RWPE2 (cell line): ENCODE measurements around the gene FAM43B.

Source experiments
- ATAC-seq: fragments of 200-7000 bp; cut with Tn5 transposase; 3 replicates; pipeline ENCODE4 v1.9.1; 2021; ENCODE audit warnings: low read depth
- DNase-seq: peaks from one replicate; pipeline ENCODE4 v3.0.0-alpha.2; 2020; ENCODE audit warnings: low spot score
- H3K27ac ChIP-seq: fragments of 450-650 bp; 2 replicates; pipeline ENCODE4 v1.5.1; 2017; ENCODE audit warnings: mild to moderate bottlenecking; ENCODE audit not compliant: poor library complexity, severe bottlenecking
- H3K27me3 ChIP-seq: fragments of 250-450 bp; sonication (Bioruptor Pico); 2 replicates; pipeline ENCODE4 v1.5.1; 2021; ENCODE audit warnings: mild to moderate bottlenecking, moderate library complexity; ENCODE audit not compliant: insufficient read depth, poor library complexity, severe bottlenecking
- H3K36me3 ChIP-seq: fragments of 250-450 bp; sonication (Bioruptor Pico); 2 replicates; pipeline ENCODE4 v1.5.1; 2020; ENCODE audit warnings: low read depth, mild to moderate bottlenecking, moderate library complexity
- H3K4me1 ChIP-seq: fragments of 250-450 bp; sonication (Bioruptor Pico); 2 replicates; pipeline ENCODE4 v1.5.1; 2021; ENCODE audit warnings: mild to moderate bottlenecking, moderate library complexity; ENCODE audit not compliant: insufficient read depth, poor library complexity, severe bottlenecking
- H3K4me3 ChIP-seq: fragments of 250-450 bp; sonication (Bioruptor Pico); 2 replicates; pipeline ENCODE4 v1.5.1; 2021; ENCODE audit warnings: mild to moderate bottlenecking, moderate library complexity; ENCODE audit not compliant: severe bottlenecking
- H3K9me3 ChIP-seq: fragments of 250-450 bp; sonication (Bioruptor Pico); 2 replicates; pipeline ENCODE4 v1.5.1; 2021; ENCODE audit warnings: mild to moderate bottlenecking, moderate library complexity; ENCODE audit not compliant: severe bottlenecking
- CTCF ChIP-seq: fragments of 450-650 bp; IDR thresholded peaks from one replicate; pipeline ENCODE4 v1.5.1; 2017; ENCODE audit warnings: mild to moderate bottlenecking, moderate library complexity; ENCODE audit not compliant: poor library complexity, severe bottlenecking

Gene FAM43B

DNA sequence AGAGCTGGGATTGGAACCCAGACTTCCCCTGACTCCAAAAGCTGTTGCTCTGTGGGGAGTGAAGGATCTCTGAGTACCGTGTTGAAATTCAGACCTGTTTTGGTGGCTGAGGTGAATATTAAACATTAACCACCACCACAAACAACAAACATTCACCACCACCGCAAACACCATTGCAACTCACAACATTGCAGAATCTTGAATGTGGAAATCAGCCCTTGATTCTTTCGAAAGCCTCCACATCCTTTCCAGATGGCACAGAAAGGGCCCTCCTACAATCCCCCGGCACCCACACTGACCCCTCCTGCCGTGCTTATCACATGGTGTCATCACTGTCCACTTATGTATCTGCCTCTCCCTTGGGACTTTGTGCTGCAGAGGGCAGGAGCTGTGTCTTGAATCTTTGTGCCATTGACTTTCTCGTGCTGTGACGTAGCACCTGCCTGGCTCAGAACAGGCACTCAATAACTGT lies 38.0 kb downstream of the FAM43B start:
- Histone ChIP-seq H3K4me1 (no peaks in the 10 kb centered on the region), H3K36me3 (peaks cover 4% of the 10 kb centered on the region; the same call in 1 of the 2 replicates), H3K4me3 (peak overlapping the region; percentile 44), H3K27me3 (no peaks in the 10 kb centered on the region), H3K9me3 (no peaks in the 10 kb centered on the region), H3K27ac (peak overlapping the region; percentile 74)
- DNase-seq (no peak), ATAC-seq (no peak)
- no peak for TF ChIP-seq CTCF

DNA sequence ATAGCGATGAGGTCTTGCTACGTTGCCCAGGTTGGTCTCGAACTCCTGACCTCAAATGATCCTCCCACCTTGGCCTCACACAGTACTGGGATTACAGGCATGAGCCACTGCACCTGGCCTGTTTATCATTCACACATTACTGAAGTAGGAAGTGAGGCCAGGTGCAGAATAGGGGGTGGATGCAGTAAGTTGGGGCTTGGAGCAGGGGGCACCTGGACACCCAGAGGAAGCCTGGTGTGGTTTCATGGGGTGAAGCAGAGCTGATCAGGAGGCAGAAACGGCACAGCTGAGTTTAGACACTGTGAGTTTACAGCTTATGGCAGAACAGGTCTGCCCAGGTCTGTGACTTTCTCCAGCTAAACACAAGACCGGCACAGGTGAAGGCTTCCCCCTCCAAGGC lies 41.4 kb downstream of the FAM43B start:
- ATAC-seq (no peak), DNase-seq (no peak)
- Histone ChIP-seq H3K27ac (no peak overlapping the region), H3K4me3 (no peak overlapping the region), H3K4me1 (no peaks in the 10 kb centered on the region), H3K36me3 (peaks cover 4% of the 10 kb centered on the region; the same call in 1 of the 2 replicates), H3K9me3 (no peaks in the 10 kb centered on the region), H3K27me3 (no peaks in the 10 kb centered on the region)
- TF ChIP-seq CTCF = no peak

DNA sequence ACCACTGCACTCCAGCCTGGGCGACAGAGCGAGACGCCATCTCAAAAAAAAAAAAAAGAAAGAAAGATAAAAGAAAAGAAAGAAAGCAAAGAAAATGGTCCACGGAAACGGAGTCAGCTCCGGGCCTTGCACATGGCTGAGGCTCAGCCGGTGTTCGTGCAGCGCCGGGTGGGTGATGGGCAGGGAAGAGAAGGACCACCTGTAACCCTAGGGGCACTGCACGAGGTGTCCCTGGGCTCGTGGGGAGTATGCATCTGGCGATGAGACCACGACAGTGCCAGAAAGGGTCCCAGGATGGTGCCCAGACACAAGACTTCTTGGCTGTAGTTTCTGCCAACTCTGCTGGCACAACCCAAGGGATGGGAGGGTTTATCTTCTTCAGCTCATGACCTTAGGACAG lies 42.4 kb downstream of the FAM43B start:
- DNase-seq (no peak), ATAC-seq (no peak)
- no peak overlapping the region for H3K4me3 ChIP-seq
- H3K27me3 ChIP-seq = no peaks in the 10 kb centered on the region
- no peak for TF ChIP-seq CTCF
- peaks cover under 1% of the 10 kb centered on the region for H3K4me1 ChIP-seq
- no peaks in the 10 kb centered on the region for H3K9me3 ChIP-seq
- no peak overlapping the region for H3K27ac ChIP-seq
- peaks cover 4% of the 10 kb centered on the region; the same call in 1 of the 2 replicates for H3K36me3 ChIP-seq

- Histone ChIP-seq H3K27me3 (no peaks in the 10 kb centered on the region), H3K4me1 (peaks cover 13% of the 10 kb centered on the region), H3K4me3 (no peak overlapping the region), H3K36me3 (peaks cover 4% of the 10 kb centered on the region; the same call in 1 of the 2 replicates), H3K9me3 (no peaks in the 10 kb centered on the region), H3K27ac (no peak overlapping the region)
- no peak for TF ChIP-seq CTCF
- ATAC-seq = no peak
- DNase-seq = no peak
Measured at GRCh38 chr1:20596106-20596505, 43.7 kb downstream of the FAM43B start.

DNA sequence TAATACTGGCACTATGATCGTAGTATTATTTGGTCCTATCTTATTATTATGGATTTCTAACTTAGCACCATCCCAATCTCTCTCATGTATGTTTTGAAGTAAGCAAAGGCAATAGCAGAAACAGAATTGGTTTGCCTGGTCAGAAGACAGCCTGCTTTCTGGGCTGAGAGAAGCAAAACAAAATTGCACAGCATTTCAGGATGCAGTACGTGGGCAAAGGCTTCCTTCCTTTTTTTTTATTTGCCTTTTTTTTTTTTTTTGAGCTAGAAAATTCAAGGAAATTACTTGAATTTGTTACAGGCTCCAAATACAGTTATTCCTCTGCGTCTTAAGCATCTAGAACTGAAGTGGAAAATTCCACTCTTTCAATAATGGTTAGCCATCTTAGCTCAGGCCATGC lies 45.3 kb downstream of the FAM43B start:
- ATAC-seq (no peak), DNase-seq (no peak)
- Histone ChIP-seq H3K9me3 (no peaks in the 10 kb centered on the region), H3K27me3 (no peaks in the 10 kb centered on the region), H3K27ac (no peak overlapping the region), H3K36me3 (0 out of 2 replicates have a peak, but pooled peaks cover 4% of the 10 kb centered on the region), H3K4me3 (no peak overlapping the region), H3K4me1 (peaks cover 26% of the 10 kb centered on the region)
- no peak for TF ChIP-seq CTCF
